ENCODE data around the gene GCNT1. TPM values are rescaled to one million over a fixed set of nuclear protein-coding genes. Genes with fewer than 3 reads are reported as not detected.

The GCNT1 gene
- total and polyA plus RNA-seq, 3 experiments from 2014 or later: 4.3 to 20.9 (median 14.8) TPM

DNA sequence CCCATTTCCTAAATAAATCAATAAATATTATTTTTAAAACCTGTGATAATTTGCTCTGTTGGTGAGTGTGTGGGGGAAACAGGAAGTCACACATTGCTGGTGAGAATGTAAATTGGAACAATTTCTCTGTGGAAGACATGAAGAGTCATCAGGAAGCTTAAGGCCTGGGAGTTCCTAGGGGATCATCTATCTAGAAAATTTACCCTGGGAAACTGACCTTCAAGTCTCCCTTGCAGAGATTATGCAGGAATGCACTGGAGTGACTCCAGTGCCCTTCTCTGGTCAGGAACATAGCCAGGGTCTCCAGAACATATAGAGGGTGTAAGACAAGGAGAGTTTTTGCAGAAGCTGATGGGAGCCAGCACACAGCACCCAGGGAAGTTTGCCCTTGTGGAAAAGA lies 13.0 kb upstream of the GCNT1 start:
- H3K27ac ChIP-seq (ENCODE audit: low read depth, low read length): no peak overlapping the region
- H3K9me3 ChIP-seq (ENCODE audit: low read length): no peaks in the 10 kb centered on the region
- peaks cover 0 to 8% (median 0%) of the 10 kb centered on the region in 3 donors for H3K36me3 Mint-ChIP-seq
- H3K27ac Mint-ChIP-seq: peak overlapping the region in 1 of 8 donors; percentile 39
- peaks cover 0 to 2% (median 0%) of the 10 kb centered on the region in 5 donors for H3K9me3 Mint-ChIP-seq
- no peaks in the 10 kb centered on the region for H3K27me3 ChIP-seq (ENCODE audit: insufficient read depth, low read length, poor library complexity, severe bottlenecking)
- H3K27me3 Mint-ChIP-seq: no peaks in the 10 kb centered on the region
- CTCF ChIA-PET: interaction anchor here (4.8 to 6.0 kb wide), 2 partner anchors 212 to 258 kb away, joined by 38 to 42 read pairs; no protein-coding TSS in a partner anchor
- peaks cover 3 to 24% (median 9%) of the 10 kb centered on the region in 3 donors for H3K4me1 Mint-ChIP-seq
- no peak overlapping the region for H3K4me3 Mint-ChIP-seq
- no peak overlapping the region for H3K4me3 ChIP-seq (ENCODE audit: low read length)
- POLR2A ChIA-PET: no interaction called here
- H3K4me1 ChIP-seq (ENCODE audit: insufficient read depth, low read length): no peaks in the 10 kb centered on the region
- no peak for DNase-seq
- H3K36me3 ChIP-seq (ENCODE audit: insufficient read depth, low read length): no peaks in the 10 kb centered on the region

DNA sequence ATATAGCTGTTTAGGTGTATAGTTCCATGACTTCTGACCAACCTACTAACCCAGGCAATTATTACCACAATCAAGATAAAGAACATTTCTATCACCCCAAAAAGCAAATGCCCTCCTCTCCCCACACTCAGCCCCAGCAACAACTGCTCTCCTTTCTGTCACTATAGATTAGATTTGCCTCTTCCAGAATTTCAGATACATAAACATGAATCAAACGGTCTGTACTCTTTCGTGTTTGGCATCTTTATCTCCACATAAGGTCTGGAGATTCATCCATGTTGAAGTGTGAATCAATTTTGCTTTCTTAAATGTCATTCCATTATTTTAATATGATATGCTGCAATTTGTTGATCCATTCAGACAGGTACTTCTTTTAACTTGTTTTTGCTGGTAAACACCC lies 10.5 kb upstream of the GCNT1 start:
- H3K36me3 Mint-ChIP-seq: no peaks in the 10 kb centered on the region
- POLR2A ChIA-PET: no interaction called here

GRCh38 chr9:76451234-76451633 lies 7.7 kb upstream of the GCNT1 start:
- Histone ChIP-seq H3K4me1 (ENCODE audit: insufficient read depth, low read length) (no peaks in the 10 kb centered on the region), H3K9me3 (ENCODE audit: low read length) (no peaks in the 10 kb centered on the region), H3K27me3 (ENCODE audit: insufficient read depth, low read length, poor library complexity, severe bottlenecking) (no peaks in the 10 kb centered on the region), H3K4me3 (ENCODE audit: low read length) (no peak overlapping the region), H3K27ac (ENCODE audit: low read depth, low read length) (no peak overlapping the region), H3K36me3 (ENCODE audit: insufficient read depth, low read length) (no peaks in the 10 kb centered on the region)
- Mint-ChIP-seq H3K9me3 (no peaks in the 10 kb centered on the region), H3K4me3 (no peak overlapping the region), H3K36me3 (no peaks in the 10 kb centered on the region), H3K27ac (no peak overlapping the region), H3K27me3 (no peaks in the 10 kb centered on the region), H3K4me1 (peaks cover 4 to 15% (median 4%) of the 10 kb centered on the region in 3 donors)
- ChIA-PET CTCF (interaction anchor here (1.5 kb wide), 1 partner anchor 207 kb away, joined by 3 read pairs; no protein-coding TSS in a partner anchor), POLR2A (no interaction called here)
- DNase-seq: no peak

More for the DNA sequence above, 10.5 kb upstream of the GCNT1 start:
- Mint-ChIP-seq H3K27ac (no peak overlapping the region), H3K9me3 (no peaks in the 10 kb centered on the region), H3K27me3 (no peaks in the 10 kb centered on the region), H3K4me1 (peaks cover 0 to 24% (median 3%) of the 10 kb centered on the region in 3 donors), H3K4me3 (no peak overlapping the region)
- no peak for DNase-seq
- Histone ChIP-seq H3K36me3 (ENCODE audit: insufficient read depth, low read length) (no peaks in the 10 kb centered on the region), H3K27me3 (ENCODE audit: insufficient read depth, low read length, poor library complexity, severe bottlenecking) (no peaks in the 10 kb centered on the region), H3K4me3 (ENCODE audit: low read length) (no peak overlapping the region), H3K27ac (ENCODE audit: low read depth, low read length) (no peak overlapping the region), H3K9me3 (ENCODE audit: low read length) (no peaks in the 10 kb centered on the region), H3K4me1 (ENCODE audit: insufficient read depth, low read length) (no peaks in the 10 kb centered on the region)
- CTCF ChIA-PET: interaction anchor here (1.8 to 6.0 kb wide), 4 partner anchors 15 to 256 kb away, joined by 4 to 42 read pairs (median 22); no protein-coding TSS in a partner anchor

DNA sequence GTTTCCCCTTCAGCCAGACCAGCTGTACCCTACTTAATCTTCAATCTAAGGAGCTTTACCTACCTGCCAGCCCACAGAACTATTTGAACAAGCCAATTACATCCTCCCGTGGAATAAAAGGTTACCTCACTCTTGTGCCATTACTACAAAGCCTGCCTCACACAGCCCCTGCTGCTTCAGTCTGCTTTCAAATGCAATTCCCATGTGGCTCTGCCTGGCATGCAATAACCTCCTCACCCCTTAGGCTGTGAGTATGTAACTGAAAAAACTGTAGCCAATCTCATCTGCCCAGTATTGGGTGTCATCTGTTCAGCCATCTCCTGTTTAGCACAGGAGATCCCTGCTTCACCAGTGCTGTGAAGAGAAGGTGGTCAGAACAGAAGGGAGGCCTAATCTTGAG lies 6.1 kb upstream of the GCNT1 start:
- no peak overlapping the region for H3K27ac Mint-ChIP-seq
- H3K27ac ChIP-seq (ENCODE audit: low read depth, low read length): no peak overlapping the region
- peaks cover 7 to 13% (median 12%) of the 10 kb centered on the region in 3 donors for H3K4me1 Mint-ChIP-seq
- H3K4me3 ChIP-seq (ENCODE audit: low read length): no peak overlapping the region
- peaks cover 4% of the 10 kb centered on the region for H3K4me1 ChIP-seq (ENCODE audit: insufficient read depth, low read length)
- no peak overlapping the region for H3K4me3 Mint-ChIP-seq
- H3K9me3 ChIP-seq (ENCODE audit: low read length): no peaks in the 10 kb centered on the region
- no peak for DNase-seq
- H3K27me3 ChIP-seq (ENCODE audit: insufficient read depth, low read length, poor library complexity, severe bottlenecking): no peaks in the 10 kb centered on the region
- ChIA-PET POLR2A (no interaction called here), CTCF (interaction anchor here (1.2 to 1.6 kb wide), 4 partner anchors 198 to 252 kb away, joined by 3 to 5 read pairs (median 4); no protein-coding TSS in a partner anchor)
- no peaks in the 10 kb centered on the region for H3K36me3 ChIP-seq (ENCODE audit: insufficient read depth, low read length)
- H3K9me3 Mint-ChIP-seq: no peaks in the 10 kb centered on the region
- H3K27me3 Mint-ChIP-seq: no peaks in the 10 kb centered on the region
- H3K36me3 Mint-ChIP-seq: no peaks in the 10 kb centered on the region

DNA sequence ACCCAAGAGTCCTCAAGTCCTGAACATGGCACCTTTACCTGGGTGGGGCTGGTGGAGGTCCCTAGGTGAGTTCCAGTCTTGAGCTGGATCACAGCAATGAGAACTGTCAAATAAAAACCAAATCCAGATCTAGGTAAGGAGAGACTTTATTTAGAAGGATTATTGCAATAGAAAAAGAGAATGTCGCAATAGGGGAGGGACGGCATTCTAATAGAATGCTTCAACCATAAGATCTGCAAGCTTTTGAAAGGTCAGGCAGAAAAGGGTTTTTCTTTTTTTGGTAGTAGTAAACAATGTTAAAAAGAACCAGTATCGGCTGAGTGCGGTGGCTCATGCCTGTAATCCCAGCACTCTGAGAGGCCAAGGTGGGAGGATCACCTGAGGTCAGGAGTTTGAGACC lies 5.2 kb upstream of the GCNT1 start:
- no peaks in the 10 kb centered on the region for H3K9me3 Mint-ChIP-seq
- peaks cover 9 to 18% (median 18%) of the 10 kb centered on the region in 3 donors for H3K4me1 Mint-ChIP-seq
- no peak for DNase-seq
- ChIA-PET POLR2A (no interaction called here), CTCF (interaction anchor here (0.8 to 1.6 kb wide), 4 partner anchors 197 to 295 kb away, joined by 3 to 5 read pairs (median 4); no protein-coding TSS in a partner anchor)
- no peak overlapping the region for H3K4me3 Mint-ChIP-seq
- H3K27me3 Mint-ChIP-seq: no peaks in the 10 kb centered on the region
- Histone ChIP-seq H3K4me3 (ENCODE audit: low read length) (no peak overlapping the region), H3K27me3 (ENCODE audit: insufficient read depth, low read length, poor library complexity, severe bottlenecking) (no peaks in the 10 kb centered on the region), H3K9me3 (ENCODE audit: low read length) (no peaks in the 10 kb centered on the region), H3K4me1 (ENCODE audit: insufficient read depth, low read length) (peaks cover 4% of the 10 kb centered on the region), H3K36me3 (ENCODE audit: insufficient read depth, low read length) (no peaks in the 10 kb centered on the region), H3K27ac (ENCODE audit: low read depth, low read length) (no peak overlapping the region)
- no peak overlapping the region for H3K27ac Mint-ChIP-seq
- H3K36me3 Mint-ChIP-seq: no peaks in the 10 kb centered on the region

- H3K27me3 ChIP-seq (ENCODE audit: insufficient read depth, low read length, poor library complexity, severe bottlenecking): no peaks in the 10 kb centered on the region
- Mint-ChIP-seq H3K36me3 (peaks cover 0 to under 1% (median 0%) of the 10 kb centered on the region in 3 donors), H3K4me1 (peaks cover 9 to 20% (median 19%) of the 10 kb centered on the region in 3 donors), H3K4me3 (no peak overlapping the region), H3K27ac (no peak overlapping the region), H3K27me3 (peaks cover 0 to under 1% of the 10 kb centered on the region in 2 donors), H3K9me3 (no peaks in the 10 kb centered on the region)
- H3K4me3 ChIP-seq (ENCODE audit: low read length): no peak overlapping the region
- no peaks in the 10 kb centered on the region for H3K9me3 ChIP-seq (ENCODE audit: low read length)
- H3K36me3 ChIP-seq (ENCODE audit: insufficient read depth, low read length): no peaks in the 10 kb centered on the region
- H3K4me1 ChIP-seq (ENCODE audit: insufficient read depth, low read length): peaks cover 4% of the 10 kb centered on the region
- DNase-seq: no peak
- POLR2A ChIA-PET: no interaction called here
- CTCF ChIA-PET: interaction anchor here (0.8 to 1.6 kb wide), 2 partner anchors 250 to 294 kb away, joined by 3 to 4 read pairs; no protein-coding TSS in a partner anchor
- H3K27ac ChIP-seq (ENCODE audit: low read depth, low read length): no peak overlapping the region
Measured at GRCh38 chr9:76454311-76454710, 4.7 kb upstream of the GCNT1 start.

GRCh38 chr9:76456202-76456926 lies 2.6 kb upstream of the GCNT1 start:
- Mint-ChIP-seq H3K27ac (peak overlapping the region in 4 of 8 donors; percentile 0 to 66 (median 41)), H3K4me3 (peak overlapping the region in 1 of 7 donors; percentile 27), H3K27me3 (peaks cover 0 to 3% of the 10 kb centered on the region in 2 donors), H3K4me1 (peaks cover 22 to 36% (median 35%) of the 10 kb centered on the region in 3 donors), H3K36me3 (peaks cover 0 to 1% (median 0%) of the 10 kb centered on the region in 3 donors), H3K9me3 (no peaks in the 10 kb centered on the region)
- peak in 4 of 5 donors; percentile 14 to 56 (median 21) for DNase-seq
- H3K4me1 ChIP-seq (ENCODE audit: insufficient read depth, low read length): peaks cover 12% of the 10 kb centered on the region
- no peaks in the 10 kb centered on the region for H3K9me3 ChIP-seq (ENCODE audit: low read length)
- H3K4me3 ChIP-seq (ENCODE audit: low read length): no peak overlapping the region
- POLR2A ChIA-PET: no interaction called here
- no peak overlapping the region for H3K27ac ChIP-seq (ENCODE audit: low read depth, low read length)
- H3K27me3 ChIP-seq (ENCODE audit: insufficient read depth, low read length, poor library complexity, severe bottlenecking): no peaks in the 10 kb centered on the region
- H3K36me3 ChIP-seq (ENCODE audit: insufficient read depth, low read length): no peaks in the 10 kb centered on the region
- CTCF ChIA-PET: interaction anchor here (1.0 to 4.3 kb wide), 6 partner anchors 9 to 207 kb away, joined by 3 to 38 read pairs (median 3); partner anchors contain the start of gene RFK

Measured in CD8-positive, alpha-beta memory T cell (primary cell).